Upper lobe of left lung (tissue), 6 donors: ENCODE measurements around the gene MOB2. TPM values are rescaled to one million over a fixed set of nuclear protein-coding genes. Genes with fewer than 3 reads are reported as not detected.

ENCODE experiments used
- ATAC-seq, 2 donors: fragments of 200-7000 bp; cut with Tn5 transposase; one replicate each; pipeline ENCODE4 v1.9.1; 2022; ENCODE audit warnings: mild to moderate bottlenecking in 2 of 2, moderate library complexity in 2 of 2; ENCODE audit not compliant: low FRiP score in 2 of 2
- DNase-seq, 2 donors: peaks; one replicate each; pipeline ENCODE4 v3.0.0-alpha.2; 2019 to 2020
- H3K27ac ChIP-seq, 4 donors: fragments of 200-600 bp; sonication (generic); one replicate each; pipeline ENCODE4 v1.5.1; 2016 to 2019
- H3K27me3 ChIP-seq, 4 donors: fragments of 200-600 bp; sonication (generic); one replicate each; pipeline ENCODE4 v1.5.1; 2017 to 2019
- H3K36me3 ChIP-seq, 4 donors: fragments of 200-600 bp; sonication (generic); one replicate each; pipeline ENCODE4 v1.5.1; 2016 to 2019
- H3K4me1 ChIP-seq, 4 donors: fragments of 200-600 bp; sonication (generic); one replicate each; pipeline ENCODE4 v1.5.1; 2018 to 2019
- H3K4me3 ChIP-seq, 4 donors: fragments of 200-600 bp; sonication (generic); one replicate each; pipeline ENCODE4 v1.5.1; 2017 to 2019; ENCODE audit warnings: mild to moderate bottlenecking in 2 of 4, moderate library complexity in 1 of 4
- H3K9me3 ChIP-seq, 4 donors: fragments of 200-600 bp; sonication (generic); one replicate each; pipeline ENCODE4 v1.5.1; 2018 to 2019
- CTCF ChIP-seq, 6 experiments: fragments of 450-650 bp in 4 of 6; fragments of 200-600 bp in 2 of 6; sonication (generic) in 2 of 6; IDR thresholded peaks; one replicate each; pipeline ENCODE4 v1.5.1; 2016 to 2019; ENCODE audit warnings: antibody characterized with exemption in 6 of 6
- EP300 ChIP-seq, 4 donors: sonication (generic); formaldehyde crosslinking; IDR thresholded peaks; one replicate each; pipeline ENCODE4 v1.5.1; 2017; ENCODE audit warnings: antibody characterized with exemption in 4 of 4, control low read depth in 2 of 4
- POLR2A ChIP-seq, 4 donors: fragments of 450-650 bp; IDR thresholded peaks; one replicate each; pipeline ENCODE4 v1.5.1; 2016 to 2017; ENCODE audit warnings: antibody characterized with exemption in 4 of 4, mild to moderate bottlenecking in 2 of 4
- POLR2AphosphoS5 ChIP-seq, 2 donors: sonication (generic); formaldehyde crosslinking; IDR thresholded peaks; one replicate each; pipeline ENCODE4 v1.5.1; 2017; ENCODE audit warnings: antibody characterized with exemption in 2 of 2
- WGBS, 2 donors: methylation state at CpG; one replicate each; pipeline ENCODE4 v1.1.5; 2017 to 2018; 5-methylcytosine and 5-hydroxymethylcytosine counted together
- total RNA-seq, 6 donors: library from RNA; depleted of rRNA in 4 of 6; stranded (reverse); fragments of >200 nt in 4 of 6; gene quantifications; one replicate each; pipeline versions ENCODE4 v1.1.0 to v1.2.1, GENCODE V29; 2016 to 2021
- donor health status: DM: no; HTN: no; CAD: no; lungs with moderate emphysema.
- donor health status: DM: no; HTN: yes; CAD: no; lungs with severe emphysema.

The MOB2 gene
- total RNA-seq, 6 donors from 2014 or later: 34.7 to 72.3 (median 49.5) TPM

- H3K4me1 ChIP-seq: no peaks in the 10 kb centered on the region
Observed at GRCh38 chr11:1472180-1473005, 14.2 kb downstream of the MOB2 start.

DNA sequence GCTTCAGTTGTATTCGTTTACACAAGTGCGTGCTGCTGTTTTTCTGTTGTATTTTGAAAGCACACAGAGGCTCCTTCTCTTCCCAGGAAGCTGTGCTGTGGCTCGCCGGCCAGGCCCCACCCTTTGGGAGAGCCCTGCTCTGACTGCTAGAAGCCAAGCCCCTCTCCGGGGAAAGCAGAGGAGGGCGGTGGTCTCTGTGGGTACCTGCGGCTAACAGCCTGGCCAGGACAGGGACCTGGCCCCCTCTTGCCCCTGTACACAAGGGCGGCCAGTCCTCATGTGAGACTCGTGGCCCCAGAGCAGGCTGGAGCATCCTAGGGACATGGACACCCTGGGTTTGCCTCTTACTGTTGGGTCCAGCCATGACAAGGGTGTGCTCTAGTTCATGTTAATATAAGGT is 14.8 kb downstream of the MOB2 start:
- DNase-seq (peak in 1 of 2 donors; percentile 63), ATAC-seq (no peak)
- TF ChIP-seq EP300 (IDR thresholded peaks at IDR 0.05): no peak
- TF ChIP-seq CTCF (IDR thresholded peaks at IDR 0.05): no peak
- Histone ChIP-seq H3K9me3 (no peaks in the 10 kb centered on the region), H3K36me3 (peaks cover 6 to 96% (median 66%) of the 10 kb centered on the region in 4 donors), H3K4me1 (no peaks in the 10 kb centered on the region), H3K4me3 (no peak overlapping the region), H3K27me3 (no peaks in the 10 kb centered on the region), H3K27ac (no peak overlapping the region)
- WGBS, 2 donors: 79 to 87% methylated on average over 9 of the region's 9 CpGs

More at GRCh38 chr11:1472180-1473005, 14.2 kb downstream of the MOB2 start:
- Histone ChIP-seq H3K9me3 (no peaks in the 10 kb centered on the region), H3K36me3 (peaks cover 6 to 96% (median 72%) of the 10 kb centered on the region in 4 donors), H3K4me3 (no peak overlapping the region), H3K27ac (no peak overlapping the region), H3K27me3 (no peaks in the 10 kb centered on the region)
- DNase-seq (peak in 1 of 2 donors; percentile 69), ATAC-seq (no peak)
- WGBS, 2 donors: 90 to 93% methylated on average over 5 to 19 of the region's 21 CpGs
- TF ChIP-seq CTCF (IDR thresholded peaks at IDR 0.05) (no peak), EP300 (IDR thresholded peaks at IDR 0.05) (no peak), POLR2AphosphoS5 (IDR thresholded peaks at IDR 0.05) (no peak), POLR2A (IDR thresholded peaks at IDR 0.05) (no peak)

GRCh38 chr11:1470681-1471611 is 15.6 kb downstream of the MOB2 start:
- DNase-seq (peak in 1 of 2 donors; percentile 77), ATAC-seq (no peak)
- Histone ChIP-seq H3K4me3 (no peak overlapping the region), H3K36me3 (peaks cover 6 to 90% (median 62%) of the 10 kb centered on the region in 4 donors), H3K4me1 (no peaks in the 10 kb centered on the region), H3K9me3 (no peaks in the 10 kb centered on the region), H3K27me3 (no peaks in the 10 kb centered on the region), H3K27ac (no peak overlapping the region)
- WGBS, 2 donors: 96% methylated on average over 9 to 40 of the region's 40 CpGs
- TF ChIP-seq CTCF (IDR thresholded peaks at IDR 0.05) (no peak), POLR2AphosphoS5 (IDR thresholded peaks at IDR 0.05) (no peak), POLR2A (IDR thresholded peaks at IDR 0.05) (no peak), EP300 (IDR thresholded peaks at IDR 0.05) (no peak)

- peaks cover 6 to 81% (median 54%) of the 10 kb centered on the region in 4 donors for H3K36me3 ChIP-seq
- ATAC-seq: no peak
- no peaks in the 10 kb centered on the region for H3K27me3 ChIP-seq
- 95% methylated on average over 25 to 35 of the region's 35 CpGs for WGBS, 2 donors
- no peaks in the 10 kb centered on the region for H3K9me3 ChIP-seq
- H3K4me3 ChIP-seq: no peak overlapping the region
- no peak overlapping the region for H3K27ac ChIP-seq
- no peaks in the 10 kb centered on the region for H3K4me1 ChIP-seq
- no peak for TF ChIP-seq POLR2A (IDR thresholded peaks at IDR 0.05)
- DNase-seq: peak in 1 of 2 donors; percentile 78
Observed at GRCh38 chr11:1469911-1470680, 16.5 kb downstream of the MOB2 start.
